Progenitor cell of endocrine pancreas (in vitro differentiated cells): ENCODE results near the gene CNTNAP4. TPM values are rescaled to one million over a fixed set of nuclear protein-coding genes. Genes with fewer than 3 reads are reported as not detected.

Source experiments
- DNase-seq: peaks from one replicate; pipeline ENCODE4 v3.0.0; 2021; ENCODE audit warnings: low spot score; ENCODE audit not compliant: unreplicated experiment
- H3K27ac Mint-ChIP-seq: 2 replicates; pipeline ENCODE4 v1.8.0; 2021; ENCODE audit warnings: mild to moderate bottlenecking, moderate library complexity, mixed read lengths
- H3K27me3 Mint-ChIP-seq: 2 replicates; pipeline ENCODE4 v1.8.0; 2021; ENCODE audit warnings: mixed read lengths
- H3K36me3 Mint-ChIP-seq: 2 replicates; pipeline ENCODE4 v1.8.0; 2022; ENCODE audit warnings: mixed read lengths; ENCODE audit not compliant: insufficient read depth
- H3K4me1 Mint-ChIP-seq: 2 replicates; pipeline ENCODE4 v1.8.0; 2021; ENCODE audit warnings: low read depth, mixed read lengths
- H3K4me3 Mint-ChIP-seq: 2 replicates; pipeline ENCODE4 v1.8.0; 2021; ENCODE audit warnings: low read depth, mild to moderate bottlenecking, moderate library complexity, mixed read lengths
- H3K9me3 Mint-ChIP-seq: 2 replicates; pipeline ENCODE4 v1.8.0; 2021; ENCODE audit warnings: low read depth, mixed read lengths
- total RNA-seq: library from RNA; stranded (reverse); gene quantifications from 2 replicates; pipeline ENCODE4 v1.2.1, GENCODE V29; 2021
- TF ChIP-seq, protein P1 (sequence below): fragments of 200-600 bp; sonication (generic); IDR thresholded peaks from one replicate; pipeline ENCODE4 v1.5.0; 2021; ENCODE audit warnings: antibody characterized with exemption, mild to moderate bottlenecking; ENCODE audit not compliant: unreplicated experiment

The CNTNAP4 gene
- total RNA-seq, 1 donor from 2014 or later, result 0.74 TPM

DNA sequence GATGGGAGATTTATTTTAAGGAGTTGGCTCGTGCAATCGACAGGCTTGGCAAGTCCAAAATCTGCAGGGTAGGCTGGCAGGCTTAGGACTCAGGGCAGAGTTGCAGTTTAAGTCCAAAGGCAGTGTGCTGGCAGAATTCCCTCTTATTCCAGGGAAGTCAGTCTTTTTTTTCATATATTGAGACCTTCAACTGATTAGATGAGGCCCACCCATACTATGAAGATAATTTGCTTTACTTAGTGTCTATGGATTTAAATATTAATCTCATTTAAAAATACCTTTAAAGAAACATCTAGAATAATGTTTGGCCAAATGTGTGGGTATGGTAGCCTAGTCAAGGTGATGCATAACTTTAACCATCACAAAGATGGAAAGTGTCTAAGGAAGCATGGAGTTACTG lies 99.8 kb downstream of the CNTNAP4 start:
- no peak overlapping the region for H3K27ac Mint-ChIP-seq
- no peaks in the 10 kb centered on the region for H3K9me3 Mint-ChIP-seq
- TF ChIP-seq, protein P1, sequence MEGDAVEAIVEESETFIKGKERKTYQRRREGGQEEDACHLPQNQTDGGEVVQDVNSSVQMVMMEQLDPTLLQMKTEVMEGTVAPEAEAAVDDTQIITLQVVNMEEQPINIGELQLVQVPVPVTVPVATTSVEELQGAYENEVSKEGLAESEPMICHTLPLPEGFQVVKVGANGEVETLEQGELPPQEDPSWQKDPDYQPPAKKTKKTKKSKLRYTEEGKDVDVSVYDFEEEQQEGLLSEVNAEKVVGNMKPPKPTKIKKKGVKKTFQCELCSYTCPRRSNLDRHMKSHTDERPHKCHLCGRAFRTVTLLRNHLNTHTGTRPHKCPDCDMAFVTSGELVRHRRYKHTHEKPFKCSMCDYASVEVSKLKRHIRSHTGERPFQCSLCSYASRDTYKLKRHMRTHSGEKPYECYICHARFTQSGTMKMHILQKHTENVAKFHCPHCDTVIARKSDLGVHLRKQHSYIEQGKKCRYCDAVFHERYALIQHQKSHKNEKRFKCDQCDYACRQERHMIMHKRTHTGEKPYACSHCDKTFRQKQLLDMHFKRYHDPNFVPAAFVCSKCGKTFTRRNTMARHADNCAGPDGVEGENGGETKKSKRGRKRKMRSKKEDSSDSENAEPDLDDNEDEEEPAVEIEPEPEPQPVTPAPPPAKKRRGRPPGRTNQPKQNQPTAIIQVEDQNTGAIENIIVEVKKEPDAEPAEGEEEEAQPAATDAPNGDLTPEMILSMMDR, result no peak
- H3K4me1 Mint-ChIP-seq, result peaks cover 4% of the 10 kb centered on the region
- no peaks in the 10 kb centered on the region for H3K27me3 Mint-ChIP-seq
- no peaks in the 10 kb centered on the region for H3K36me3 Mint-ChIP-seq
- no peak overlapping the region for H3K4me3 Mint-ChIP-seq
- no peak for DNase-seq

DNA sequence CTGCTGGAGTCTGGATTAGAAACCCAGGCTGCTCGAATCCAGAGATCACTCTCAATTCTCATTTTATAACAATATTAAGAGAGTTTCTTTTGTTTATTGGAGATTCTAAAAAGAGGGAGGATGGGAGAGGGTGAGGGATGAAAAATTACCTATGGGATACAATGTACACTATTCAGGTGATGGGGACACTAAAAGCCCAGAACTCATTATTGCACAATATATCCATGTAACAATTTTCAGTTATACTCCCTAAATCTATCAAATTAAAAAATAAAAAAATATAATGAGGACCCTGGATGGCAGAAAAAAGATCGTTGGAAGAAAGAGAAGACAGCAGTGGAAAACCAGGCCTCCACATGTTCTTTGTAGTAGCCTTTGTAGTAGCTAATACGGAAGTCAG lies 100.8 kb downstream of the CNTNAP4 start:
- Mint-ChIP-seq H3K9me3 (no peaks in the 10 kb centered on the region), H3K4me3 (no peak overlapping the region), H3K4me1 (peaks cover 8% of the 10 kb centered on the region), H3K27ac (no peak overlapping the region), H3K27me3 (no peaks in the 10 kb centered on the region), H3K36me3 (no peaks in the 10 kb centered on the region)
- TF ChIP-seq, protein P1, result no peak
- no peak for DNase-seq

DNA sequence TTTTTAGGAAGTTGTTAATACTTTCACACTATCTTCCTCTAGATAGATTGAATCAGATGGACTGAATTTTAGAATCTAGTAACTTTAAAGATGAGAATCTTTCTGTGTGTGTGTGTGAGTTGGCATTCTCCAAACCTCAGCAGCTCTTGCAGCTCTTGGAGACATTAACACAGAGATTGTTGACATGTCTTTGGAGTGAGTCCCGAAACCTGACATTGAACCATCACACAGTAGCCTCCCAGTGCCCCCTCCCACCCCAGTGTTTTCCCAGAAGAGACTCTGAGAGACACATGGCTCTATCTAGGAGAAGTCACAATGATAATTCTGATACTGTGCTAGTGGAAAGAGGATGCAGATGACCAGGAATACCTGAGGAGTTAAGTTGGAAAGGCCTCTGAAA lies 103.9 kb downstream of the CNTNAP4 start:
- TF ChIP-seq, protein P1, result no peak
- no peak overlapping the region for H3K4me3 Mint-ChIP-seq
- no peaks in the 10 kb centered on the region for H3K27me3 Mint-ChIP-seq
- H3K27ac Mint-ChIP-seq, result no peak overlapping the region
- no peaks in the 10 kb centered on the region for H3K9me3 Mint-ChIP-seq
- H3K4me1 Mint-ChIP-seq, result peaks cover 10% of the 10 kb centered on the region
- no peaks in the 10 kb centered on the region for H3K36me3 Mint-ChIP-seq
- DNase-seq, result no peak

DNA sequence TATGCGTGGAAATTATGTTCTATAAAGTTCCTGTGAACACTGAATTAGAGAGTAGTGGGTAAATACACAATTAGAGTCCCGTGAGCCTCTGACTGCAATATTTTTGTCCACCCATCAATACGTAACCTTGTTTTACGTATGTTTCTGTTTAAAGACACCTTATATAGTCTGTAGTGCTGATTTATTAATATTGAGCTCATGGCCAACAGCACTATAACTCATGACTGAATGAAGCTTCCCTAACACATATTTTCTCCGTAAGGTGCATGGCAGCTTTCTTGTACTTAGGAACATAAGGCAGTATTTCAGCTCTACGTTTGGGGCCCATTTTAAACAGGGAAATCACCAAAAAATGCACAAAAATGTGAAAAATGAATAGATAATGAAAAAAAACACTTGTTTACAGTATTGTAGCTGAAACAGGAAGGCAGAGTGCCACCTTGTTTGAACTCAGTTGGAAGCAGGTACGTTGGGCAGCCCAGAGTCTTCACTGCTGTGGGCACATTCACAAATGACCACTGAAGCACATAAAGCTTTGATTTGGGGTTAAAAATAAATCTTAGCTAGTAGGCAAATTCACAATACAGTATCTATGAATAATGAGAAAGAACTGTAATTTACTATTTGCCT lies 108.5 kb downstream of the CNTNAP4 start:
- no peak overlapping the region for H3K27ac Mint-ChIP-seq
- TF ChIP-seq, protein P1, result no peak
- H3K27me3 Mint-ChIP-seq, result no peaks in the 10 kb centered on the region
- H3K9me3 Mint-ChIP-seq, result no peaks in the 10 kb centered on the region
- H3K4me3 Mint-ChIP-seq, result no peak overlapping the region
- no peak for DNase-seq
- no peaks in the 10 kb centered on the region for H3K36me3 Mint-ChIP-seq
- peaks cover 8% of the 10 kb centered on the region for H3K4me1 Mint-ChIP-seq

DNA sequence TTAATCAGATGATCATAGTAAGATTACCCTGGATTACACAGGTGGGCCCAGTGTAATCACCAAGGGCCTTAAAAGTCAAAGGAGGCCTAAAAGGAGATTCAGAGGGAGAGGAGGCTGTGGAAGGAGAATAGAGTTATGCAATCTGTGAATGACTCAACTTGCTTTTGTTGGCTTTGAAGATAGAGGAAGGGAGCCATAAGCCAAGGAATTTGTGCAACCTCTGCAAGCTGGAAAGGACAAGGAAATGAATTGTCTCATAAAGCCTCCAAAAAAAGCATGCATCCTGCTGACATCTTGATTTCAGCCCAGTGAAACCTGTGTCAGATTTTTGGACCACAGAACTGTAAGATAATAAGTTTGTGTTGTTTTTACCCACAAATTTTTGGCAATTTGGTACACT lies 109.6 kb downstream of the CNTNAP4 start:
- H3K27ac Mint-ChIP-seq, result no peak overlapping the region
- TF ChIP-seq, protein P1, result no peak
- no peaks in the 10 kb centered on the region for H3K9me3 Mint-ChIP-seq
- no peak for DNase-seq
- no peaks in the 10 kb centered on the region for H3K27me3 Mint-ChIP-seq
- peaks cover 8% of the 10 kb centered on the region for H3K4me1 Mint-ChIP-seq
- H3K4me3 Mint-ChIP-seq, result no peak overlapping the region
- no peaks in the 10 kb centered on the region for H3K36me3 Mint-ChIP-seq
